DND-41 (cell line): ENCODE data around the gene FUNDC2.
A peak's percentile ranks its signal among the peaks of the same experiment; 100 is the strongest.

Experiments used
- ATAC-seq: fragments of 200-7000 bp; cut with Tn5 transposase; 3 replicates; pipeline ENCODE4 v1.9.1; 2021; ENCODE audit warnings: low read depth; ENCODE audit not compliant: insufficient read depth
- DNase-seq: peaks from one replicate; pipeline ENCODE4 v3.0.0-alpha.2; 2020
- H2AFZ ChIP-seq: 2 replicates; pipeline ENCODE4 v1.6.0; 2012; ENCODE audit warnings: low read depth, low read length
- H3K27ac ChIP-seq: 2 replicates; pipeline ENCODE4 v1.5.1; 2012; ENCODE audit warnings: low read length, inconsistent platforms
- H3K27me3 ChIP-seq: fragments of 200-600 bp; sonication (generic); 2 replicates; pipeline ENCODE4 v1.6.0; 2012; ENCODE audit warnings: low read length, mild to moderate bottlenecking, inconsistent platforms; ENCODE audit not compliant: insufficient read depth, poor library complexity
- H3K36me3 ChIP-seq: 2 replicates; pipeline ENCODE4 v1.5.1; 2012; ENCODE audit warnings: low read length, inconsistent platforms; ENCODE audit not compliant: insufficient read depth
- H3K4me1 ChIP-seq: 2 replicates; pipeline ENCODE4 v1.5.1; 2012; ENCODE audit warnings: mild to moderate bottlenecking, low read length; ENCODE audit not compliant: insufficient read depth
- H3K4me2 ChIP-seq: 2 replicates; pipeline ENCODE4 v1.6.0; 2012; ENCODE audit warnings: mild to moderate bottlenecking, moderate library complexity, low read length, inconsistent platforms; ENCODE audit not compliant: insufficient read depth
- H3K4me3 ChIP-seq, 2 experiments: fragments of 200-600 bp in 1 of 2; shearing (Covaris generic) in 1 of 2; 2 replicates each; pipeline ENCODE4 v1.5.1; 2012 to 2016; ENCODE audit warnings: inconsistent platforms in 2 of 2, low read length in 2 of 2, mild to moderate bottlenecking in 2 of 2, low read depth in 1 of 2, moderate library complexity in 1 of 2
- H3K79me2 ChIP-seq: 2 replicates; pipeline ENCODE4 v1.6.0; 2012; ENCODE audit warnings: low read length, inconsistent platforms; ENCODE audit not compliant: insufficient read depth
- H3K9ac ChIP-seq: 2 replicates; pipeline ENCODE4 v1.6.0; 2012; ENCODE audit warnings: low read depth, mild to moderate bottlenecking, inconsistent platforms, low read length, moderate library complexity
- H3K9me3 ChIP-seq: 2 replicates; pipeline ENCODE4 v1.5.1; 2012; ENCODE audit warnings: low read length, moderate library complexity, mild to moderate bottlenecking, inconsistent platforms; ENCODE audit not compliant: insufficient read depth, severe bottlenecking
- H4K20me1 ChIP-seq: 2 replicates; pipeline ENCODE4 v1.6.0; 2012; ENCODE audit warnings: low read length; ENCODE audit not compliant: insufficient read depth
- EZH2 ChIP-seq: IDR thresholded peaks from 3 replicates; pipeline ENCODE4 v1.6.1; 2012; ENCODE audit warnings: borderline replicate concordance, low read depth, mild to moderate bottlenecking, moderate library complexity, low read length, inconsistent platforms; ENCODE audit not compliant: severe bottlenecking
- TF ChIP-seq, protein P1 (sequence below): IDR thresholded peaks from 2 replicates; pipeline ENCODE4 v1.5.1; 2012; ENCODE audit warnings: borderline replicate concordance, low read length, moderate library complexity, mild to moderate bottlenecking; ENCODE audit not compliant: poor library complexity, severe bottlenecking; ENCODE audit errors: extremely low read depth

The FUNDC2 gene

DNA sequence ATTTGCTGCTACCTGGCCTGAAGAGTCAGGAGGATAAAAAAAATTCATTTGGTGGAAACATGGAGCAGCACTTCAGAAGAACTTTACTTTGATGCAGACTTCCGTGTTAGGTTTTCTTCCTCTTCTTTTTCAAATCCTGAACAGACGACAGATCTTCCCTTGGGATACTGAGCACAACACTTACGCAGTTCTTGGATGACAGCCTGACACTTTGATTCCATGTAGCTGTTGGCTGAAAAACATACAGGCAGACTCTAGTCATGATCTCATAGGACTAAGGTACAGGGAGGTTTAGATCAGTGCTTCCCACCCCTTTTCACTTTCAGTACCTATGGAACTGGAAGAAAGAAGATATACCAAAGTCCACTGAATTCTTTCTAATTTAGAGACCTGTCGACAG is 35.1 kb downstream of the FUNDC2 start:
- H3K9me3 ChIP-seq: no peaks in the 10 kb centered on the region

DNA sequence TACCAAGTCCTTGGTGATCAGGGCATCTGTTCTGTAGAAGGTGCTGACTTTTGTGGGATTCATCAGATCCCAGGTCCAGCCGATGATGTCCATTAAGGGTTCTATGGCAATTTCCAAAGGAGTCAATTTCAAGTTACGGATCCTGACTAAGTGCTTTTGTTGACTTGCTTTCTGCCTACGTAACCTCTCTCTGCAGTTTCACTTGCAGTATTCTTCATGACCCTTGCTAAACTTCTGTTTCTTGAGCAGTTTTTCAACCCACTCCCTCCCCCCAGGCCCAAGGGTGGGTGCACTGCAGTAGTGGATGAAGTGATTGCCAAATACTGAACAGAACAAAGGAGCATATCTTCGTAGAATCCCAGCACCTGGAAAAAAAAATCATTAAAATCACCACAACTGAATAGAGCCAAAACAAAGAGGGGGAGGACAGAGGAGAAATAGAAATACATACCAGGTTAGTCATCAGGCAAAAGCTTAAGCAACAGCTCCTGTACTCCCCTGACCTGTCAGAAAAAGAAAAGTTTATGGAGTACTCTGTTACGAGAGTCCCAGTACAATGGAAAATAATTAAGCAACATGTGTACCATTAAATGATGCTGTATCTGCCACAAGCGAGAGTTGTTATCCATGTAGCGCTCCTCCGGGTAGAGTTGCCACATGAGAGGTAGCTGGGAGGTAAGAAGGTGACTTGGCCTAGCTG is 38.5 kb downstream of the FUNDC2 start:
- no peak for TF ChIP-seq EZH2
- TF ChIP-seq, protein P1, sequence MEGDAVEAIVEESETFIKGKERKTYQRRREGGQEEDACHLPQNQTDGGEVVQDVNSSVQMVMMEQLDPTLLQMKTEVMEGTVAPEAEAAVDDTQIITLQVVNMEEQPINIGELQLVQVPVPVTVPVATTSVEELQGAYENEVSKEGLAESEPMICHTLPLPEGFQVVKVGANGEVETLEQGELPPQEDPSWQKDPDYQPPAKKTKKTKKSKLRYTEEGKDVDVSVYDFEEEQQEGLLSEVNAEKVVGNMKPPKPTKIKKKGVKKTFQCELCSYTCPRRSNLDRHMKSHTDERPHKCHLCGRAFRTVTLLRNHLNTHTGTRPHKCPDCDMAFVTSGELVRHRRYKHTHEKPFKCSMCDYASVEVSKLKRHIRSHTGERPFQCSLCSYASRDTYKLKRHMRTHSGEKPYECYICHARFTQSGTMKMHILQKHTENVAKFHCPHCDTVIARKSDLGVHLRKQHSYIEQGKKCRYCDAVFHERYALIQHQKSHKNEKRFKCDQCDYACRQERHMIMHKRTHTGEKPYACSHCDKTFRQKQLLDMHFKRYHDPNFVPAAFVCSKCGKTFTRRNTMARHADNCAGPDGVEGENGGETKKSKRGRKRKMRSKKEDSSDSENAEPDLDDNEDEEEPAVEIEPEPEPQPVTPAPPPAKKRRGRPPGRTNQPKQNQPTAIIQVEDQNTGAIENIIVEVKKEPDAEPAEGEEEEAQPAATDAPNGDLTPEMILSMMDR: no peak
- H3K9me3 ChIP-seq: no peaks in the 10 kb centered on the region
- H3K4me1 ChIP-seq: peaks cover 25% of the 10 kb centered on the region
- no peaks in the 10 kb centered on the region for H3K27me3 ChIP-seq
- no peaks in the 10 kb centered on the region for H4K20me1 ChIP-seq
- peaks cover 16% of the 10 kb centered on the region for H3K79me2 ChIP-seq
- DNase-seq: no peak
- H3K4me2 ChIP-seq: no peak overlapping the region
- peaks cover 12% of the 10 kb centered on the region; the same call in 1 of the 2 replicates for H3K36me3 ChIP-seq
- H3K4me3 ChIP-seq: no peak overlapping the region
- no peak for ATAC-seq
- no peak overlapping the region for H3K27ac ChIP-seq
- H3K9ac ChIP-seq: no peak overlapping the region
- no peak overlapping the region for H2AFZ ChIP-seq

More for the DNA sequence above, 35.1 kb downstream of the FUNDC2 start:
- no peak overlapping the region for H2AFZ ChIP-seq
- peaks cover 24% of the 10 kb centered on the region for H3K36me3 ChIP-seq
- no peaks in the 10 kb centered on the region for H4K20me1 ChIP-seq
- DNase-seq: no peak
- peaks cover 8% of the 10 kb centered on the region for H3K4me1 ChIP-seq
- no peak overlapping the region for H3K4me2 ChIP-seq
- ATAC-seq: no peak
- no peaks in the 10 kb centered on the region for H3K27me3 ChIP-seq
- H3K4me3 ChIP-seq: no peak overlapping the region
- TF ChIP-seq, protein P1: no peak
- TF ChIP-seq EZH2: no peak
- H3K9ac ChIP-seq: no peak overlapping the region
- H3K27ac ChIP-seq: no peak overlapping the region
- no peaks in the 10 kb centered on the region for H3K79me2 ChIP-seq

DNA sequence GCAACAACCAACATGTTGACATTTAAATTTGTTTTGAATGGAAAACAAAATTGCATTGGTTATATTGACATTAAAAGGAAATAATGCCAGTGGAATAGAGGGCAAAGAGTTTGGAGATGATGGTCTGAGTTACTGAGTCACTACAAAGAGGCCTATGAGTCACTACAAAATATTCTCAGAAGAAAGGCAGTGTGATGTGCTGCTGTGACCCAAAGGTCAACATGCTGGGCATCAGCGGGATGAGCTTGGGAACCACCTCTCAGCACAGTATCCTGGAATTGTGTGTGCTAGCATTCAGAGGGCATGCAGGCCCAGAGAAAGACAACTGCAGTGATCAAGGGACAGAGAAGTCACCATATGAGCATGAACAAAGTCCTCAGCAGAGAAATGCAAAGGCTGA is 41.5 kb downstream of the FUNDC2 start:
- no peaks in the 10 kb centered on the region for H3K27me3 ChIP-seq
- H3K36me3 ChIP-seq: peaks cover 6% of the 10 kb centered on the region
- DNase-seq (no peak), ATAC-seq (no peak)
- H3K79me2 ChIP-seq: peaks cover 41% of the 10 kb centered on the region
- TF ChIP-seq, protein P1: no peak
- no peak for TF ChIP-seq EZH2
- peak overlapping the region; percentile 94; the same call in 1 of the 2 replicates for H3K4me2 ChIP-seq
- H3K9me3 ChIP-seq: no peaks in the 10 kb centered on the region
- H3K9ac ChIP-seq: no peak overlapping the region
- no peak overlapping the region for H3K4me3 ChIP-seq
- H3K4me1 ChIP-seq: peaks cover 40% of the 10 kb centered on the region
- H4K20me1 ChIP-seq: no peaks in the 10 kb centered on the region
- no peak overlapping the region for H3K27ac ChIP-seq
- H2AFZ ChIP-seq: no peak overlapping the region
